Large intestine (tissue), 3 donors: ENCODE data around the gene RBM33. TPM values are rescaled to one million over a fixed set of nuclear protein-coding genes. Genes with fewer than 3 reads are reported as not detected.

ENCODE experiments used
- DNase-seq, 2 donors: peaks; one replicate each; pipeline versions ENCODE4 v3.0.0 to v3.0.0-alpha.2; 2013
- H3K27ac ChIP-seq: one replicate; pipeline ENCODE4 v1.5.1; 2013; ENCODE audit warnings: low read length
- H3K27me3 ChIP-seq: 2 replicates; pipeline ENCODE4 v1.6.1; 2013; ENCODE audit warnings: low read length; ENCODE audit not compliant: control insufficient read depth, insufficient read depth
- H3K36me3 ChIP-seq: 2 replicates; pipeline ENCODE4 v1.6.1; 2013; ENCODE audit warnings: low read length; ENCODE audit not compliant: control insufficient read depth, insufficient read depth
- H3K4me1 ChIP-seq: one replicate; pipeline ENCODE4 v1.6.1; 2013; ENCODE audit warnings: low read length; ENCODE audit not compliant: control insufficient read depth, insufficient read depth
- H3K4me3 ChIP-seq: one replicate; pipeline ENCODE4 v1.5.1; 2013; ENCODE audit warnings: low read length
- H3K9me3 ChIP-seq: one replicate; pipeline ENCODE4 v1.6.1; 2013; ENCODE audit warnings: mild to moderate bottlenecking, low read depth, low read length, moderate library complexity; ENCODE audit not compliant: control insufficient read depth
- WGBS: methylation state at CpG from one replicate; pipeline ENCODE4 v1.1.5; 2013; ENCODE audit warnings: low lambda C conversion rate; ENCODE audit not compliant: insufficient coverage; 5-methylcytosine and 5-hydroxymethylcytosine counted together
- polyA plus RNA-seq: library from polyadenylated mRNA; unstranded; fragments of 120-200 nt; gene quantifications from one replicate; pipeline ENCODE4 v1.2.1, GENCODE V29; 2013

RBM33 gene
- polyA plus RNA-seq, 1 donor: 42.8 TPM

DNA sequence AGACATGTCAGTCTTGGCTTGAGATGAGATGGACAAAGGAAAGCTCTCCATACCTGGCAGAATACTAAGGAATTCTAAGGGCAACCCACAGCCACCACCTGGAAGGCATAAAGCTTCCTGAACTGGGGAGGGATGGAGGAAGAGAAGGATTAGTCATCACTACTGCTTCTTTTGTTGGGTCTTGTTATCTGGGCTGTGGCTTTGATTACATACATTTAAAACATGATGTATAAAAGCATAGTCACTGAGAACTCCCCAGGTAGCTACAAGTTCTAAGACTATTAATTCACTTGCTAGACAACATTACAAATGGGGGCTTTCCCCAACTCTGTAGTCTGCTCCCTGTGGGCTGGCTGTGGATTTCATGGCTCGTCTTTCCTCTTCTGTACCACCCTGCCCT is 58.2 kb downstream of the RBM33 start:
- no peak overlapping the region for H3K27ac ChIP-seq
- WGBS: no CpG with 5 or more reads among the region's 1 CpG
- no peaks in the 10 kb centered on the region for H3K9me3 ChIP-seq
- DNase-seq: no peak
- H3K36me3 ChIP-seq: peaks cover 50% of the 10 kb centered on the region
- no peaks in the 10 kb centered on the region for H3K27me3 ChIP-seq
- H3K4me1 ChIP-seq: peaks cover 5% of the 10 kb centered on the region
- no peak overlapping the region for H3K4me3 ChIP-seq

DNA sequence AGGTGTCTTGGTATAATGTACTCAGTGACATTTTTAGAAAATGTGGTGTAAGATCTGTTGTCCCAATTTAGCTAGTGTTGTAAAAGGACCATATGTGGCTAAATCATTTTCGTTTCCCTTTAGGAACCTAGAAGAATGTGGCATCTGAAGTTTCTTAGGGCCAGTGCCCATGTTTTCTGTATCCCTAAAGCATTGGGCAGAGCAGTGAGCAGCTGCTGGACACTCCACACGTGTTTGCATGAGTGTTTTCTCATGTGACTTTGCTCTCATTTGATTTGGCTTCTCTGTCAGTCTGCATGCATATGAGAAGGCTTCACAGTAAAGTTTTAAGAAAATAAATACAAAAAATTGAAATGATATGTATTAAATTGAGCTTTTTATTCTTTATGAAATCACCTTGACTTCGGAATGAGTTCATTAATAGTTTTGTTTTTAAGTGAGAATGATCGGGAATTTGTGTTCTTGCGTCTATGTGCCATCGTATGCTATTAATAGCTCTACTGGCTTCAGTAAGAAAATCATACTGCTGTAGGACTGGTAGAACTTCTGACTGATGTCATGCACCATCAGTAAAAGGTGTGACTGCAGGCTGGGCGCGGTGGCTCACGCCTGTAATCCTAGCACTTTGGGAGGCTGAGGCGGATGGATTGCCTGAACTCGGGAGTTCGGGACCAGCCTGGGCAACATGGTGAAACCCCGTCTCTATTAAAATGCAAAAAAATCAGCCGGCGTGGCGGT is 61.3 kb downstream of the RBM33 start:
- DNase-seq: no peak
- peaks cover 75% of the 10 kb centered on the region for H3K36me3 ChIP-seq
- H3K27ac ChIP-seq: no peak overlapping the region
- peaks cover 5% of the 10 kb centered on the region for H3K4me1 ChIP-seq
- no peaks in the 10 kb centered on the region for H3K9me3 ChIP-seq
- H3K4me3 ChIP-seq: no peak overlapping the region
- no peaks in the 10 kb centered on the region for H3K27me3 ChIP-seq
- 100% methylated on average over 1 of the region's 16 CpGs for WGBS

DNA sequence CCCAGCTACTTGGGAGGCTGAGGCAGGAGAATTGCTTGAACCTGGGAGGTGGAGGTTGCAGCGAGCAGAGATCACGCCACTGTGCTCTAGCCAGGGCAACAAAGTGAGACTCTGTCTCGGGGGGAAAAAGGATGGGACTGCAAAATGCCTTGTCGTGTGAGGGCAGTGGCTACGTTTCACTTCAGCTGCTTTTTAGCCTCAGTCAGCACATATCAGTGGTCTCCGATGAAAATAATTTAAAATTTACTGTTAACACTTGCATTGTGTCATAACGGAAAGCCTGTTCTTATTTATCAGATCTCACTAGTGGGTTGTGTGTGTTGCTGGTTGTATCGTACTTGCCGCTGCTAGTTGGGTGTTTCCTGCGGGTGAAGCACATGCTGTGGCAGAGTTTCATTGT is 61.9 kb downstream of the RBM33 start:
- peaks cover under 1% of the 10 kb centered on the region for H3K4me1 ChIP-seq
- DNase-seq: no peak
- no peak overlapping the region for H3K4me3 ChIP-seq
- WGBS: 100% methylated on average over 1 of the region's 10 CpGs
- H3K27me3 ChIP-seq: no peaks in the 10 kb centered on the region
- H3K36me3 ChIP-seq: peaks cover 77% of the 10 kb centered on the region
- no peaks in the 10 kb centered on the region for H3K9me3 ChIP-seq
- no peak overlapping the region for H3K27ac ChIP-seq

DNA sequence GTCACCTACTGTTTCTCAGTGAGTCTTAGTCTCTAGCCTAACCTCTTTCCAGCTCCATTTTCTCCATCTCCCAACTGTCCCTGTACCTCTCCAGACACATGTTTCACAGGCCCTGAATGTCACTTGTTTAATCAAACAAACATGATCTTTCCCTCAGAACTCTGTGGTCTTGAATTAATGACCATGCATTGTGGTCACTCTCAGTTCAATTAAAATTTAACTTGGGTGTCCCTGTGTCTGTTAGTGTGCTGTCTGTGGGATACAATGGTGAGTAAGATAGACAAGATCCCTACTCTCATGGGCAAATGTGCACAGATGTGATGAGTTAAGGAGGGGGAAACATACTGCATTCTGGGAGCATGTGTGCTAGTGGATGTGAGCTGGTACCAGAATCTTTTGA is 65.0 kb downstream of the RBM33 start:
- Histone ChIP-seq H3K4me1 (peaks cover 4% of the 10 kb centered on the region), H3K27ac (no peak overlapping the region), H3K27me3 (no peaks in the 10 kb centered on the region), H3K4me3 (no peak overlapping the region), H3K36me3 (peaks cover 82% of the 10 kb centered on the region), H3K9me3 (no peaks in the 10 kb centered on the region)
- no peak for DNase-seq

DNA sequence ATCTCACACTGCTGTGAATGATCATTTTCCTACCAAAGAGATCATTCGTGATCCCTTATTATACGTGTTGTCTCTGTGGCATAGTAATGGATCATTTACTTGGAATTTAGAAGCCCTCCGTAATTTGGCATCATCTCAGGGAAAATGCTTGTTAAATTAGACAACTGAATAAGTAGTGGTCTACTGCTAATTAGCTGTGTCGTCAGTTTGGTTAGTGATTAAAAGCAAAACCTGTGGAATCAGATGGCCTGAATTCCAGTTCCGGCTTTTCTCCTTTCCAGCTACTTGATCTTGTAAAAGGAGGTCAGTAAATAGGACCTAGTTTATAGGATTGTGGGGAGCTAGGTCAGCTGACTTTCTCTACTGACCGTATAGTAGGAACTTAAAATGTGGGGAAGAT is 65.6 kb downstream of the RBM33 start:
- Histone ChIP-seq H3K27ac (no peak overlapping the region), H3K9me3 (no peaks in the 10 kb centered on the region), H3K4me1 (peaks cover 9% of the 10 kb centered on the region), H3K27me3 (no peaks in the 10 kb centered on the region), H3K4me3 (no peak overlapping the region), H3K36me3 (peaks cover 85% of the 10 kb centered on the region)
- no peak for DNase-seq
- no CpG with 5 or more reads among the region's 6 CpGs for WGBS

DNA sequence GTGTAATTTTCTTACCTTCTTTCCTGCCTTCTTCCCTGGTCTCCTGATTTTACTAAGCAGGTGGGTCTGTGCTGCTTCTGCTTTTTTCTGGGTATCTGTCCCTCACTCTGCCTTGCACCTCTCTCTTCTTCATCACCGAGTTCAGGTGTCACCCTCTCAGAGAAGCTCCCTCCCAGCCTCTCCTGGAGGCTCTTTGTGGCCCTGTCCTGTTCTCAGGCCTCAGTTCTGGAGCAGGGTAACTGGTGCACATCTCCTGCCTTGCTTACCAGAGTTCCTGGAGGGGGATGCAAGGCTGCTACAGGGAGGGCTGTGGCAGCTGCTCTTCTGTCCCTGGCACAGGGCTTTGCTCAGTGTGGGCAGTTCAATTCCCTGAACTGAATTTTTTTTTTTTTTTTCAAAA is 66.1 kb downstream of the RBM33 start:
- no CpG with 5 or more reads among the region's 1 CpG for WGBS
- Histone ChIP-seq H3K4me1 (peaks cover 9% of the 10 kb centered on the region), H3K36me3 (peaks cover 84% of the 10 kb centered on the region), H3K9me3 (no peaks in the 10 kb centered on the region), H3K4me3 (no peak overlapping the region), H3K27ac (no peak overlapping the region), H3K27me3 (no peaks in the 10 kb centered on the region)
- no peak for DNase-seq

DNA sequence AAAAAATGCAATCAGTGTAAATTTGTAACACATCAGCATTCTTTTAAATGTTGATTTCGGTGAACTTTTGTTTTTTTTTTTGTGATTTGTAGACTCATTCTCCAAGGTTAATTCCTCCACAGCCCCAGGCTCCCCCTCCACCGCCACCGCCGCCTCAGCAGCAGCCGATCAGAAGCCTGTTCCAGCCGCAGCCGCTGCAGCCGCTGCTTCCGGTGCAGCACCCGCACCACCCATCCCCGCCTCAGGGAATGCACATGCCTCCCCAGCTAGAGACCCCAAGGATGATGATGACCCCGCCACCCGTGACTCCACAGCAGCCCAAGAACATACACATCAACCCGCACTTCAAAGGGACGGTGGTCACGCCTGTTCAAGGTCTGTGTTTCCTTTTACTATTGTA is 66.6 kb downstream of the RBM33 start:
- peaks cover 9% of the 10 kb centered on the region for H3K4me1 ChIP-seq
- no peak overlapping the region for H3K4me3 ChIP-seq
- H3K27ac ChIP-seq: no peak overlapping the region
- no peak for DNase-seq
- no CpG with 5 or more reads among the region's 16 CpGs for WGBS
- H3K9me3 ChIP-seq: no peaks in the 10 kb centered on the region
- H3K36me3 ChIP-seq: peaks cover 81% of the 10 kb centered on the region
- H3K27me3 ChIP-seq: no peaks in the 10 kb centered on the region

DNA sequence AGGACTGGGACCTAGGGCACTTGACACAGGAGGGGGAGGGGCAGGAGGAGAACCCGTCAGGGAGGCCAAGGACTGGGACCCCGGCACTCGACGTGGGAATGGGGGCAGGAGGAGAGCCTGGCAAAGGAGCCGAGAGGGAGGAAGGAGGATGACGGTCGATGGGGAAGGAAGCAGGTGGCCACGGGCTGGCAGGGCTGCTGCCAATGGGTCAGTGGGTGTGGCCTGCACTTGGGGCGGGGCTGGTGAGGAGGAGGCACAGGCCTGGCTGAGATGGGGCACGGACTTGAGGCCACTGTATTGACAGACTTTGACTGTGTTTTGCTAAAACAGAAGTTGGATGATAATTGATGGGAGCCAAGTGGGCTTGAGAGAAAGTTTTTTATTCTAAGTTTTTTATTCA is 68.9 kb downstream of the RBM33 start:
- H3K27ac ChIP-seq: no peak overlapping the region
- H3K4me3 ChIP-seq: no peak overlapping the region
- H3K4me1 ChIP-seq: peaks cover 9% of the 10 kb centered on the region
- no CpG with 5 or more reads among the region's 10 CpGs for WGBS
- H3K27me3 ChIP-seq: no peaks in the 10 kb centered on the region
- H3K36me3 ChIP-seq: peaks cover 74% of the 10 kb centered on the region
- no peak for DNase-seq
- H3K9me3 ChIP-seq: no peaks in the 10 kb centered on the region

DNA sequence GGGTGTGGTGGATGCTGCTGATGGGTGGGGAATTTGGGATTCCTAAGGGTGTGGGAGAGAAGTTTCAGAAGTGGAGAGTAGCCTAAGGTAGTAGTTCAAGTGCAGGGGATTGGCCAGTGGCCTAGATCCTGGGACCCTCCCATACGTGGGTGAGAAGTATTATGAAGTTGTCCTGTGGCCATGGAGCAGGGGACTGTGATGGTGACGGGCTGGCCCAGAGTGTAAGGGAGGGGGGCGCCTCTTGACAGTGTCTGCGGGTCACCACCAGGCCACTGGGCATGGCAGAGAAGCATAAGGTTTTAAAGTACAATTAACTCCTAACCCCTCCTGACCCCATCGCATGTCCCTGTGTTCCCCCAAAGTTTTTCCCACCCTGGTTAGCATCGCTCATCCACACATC is 70.2 kb downstream of the RBM33 start:
- no peaks in the 10 kb centered on the region for H3K27me3 ChIP-seq
- peaks cover 9% of the 10 kb centered on the region for H3K4me1 ChIP-seq
- H3K36me3 ChIP-seq: peaks cover 66% of the 10 kb centered on the region
- no peak for DNase-seq
- H3K27ac ChIP-seq: no peak overlapping the region
- no peaks in the 10 kb centered on the region for H3K9me3 ChIP-seq
- H3K4me3 ChIP-seq: no peak overlapping the region
- WGBS: no CpG with 5 or more reads among the region's 6 CpGs

DNA sequence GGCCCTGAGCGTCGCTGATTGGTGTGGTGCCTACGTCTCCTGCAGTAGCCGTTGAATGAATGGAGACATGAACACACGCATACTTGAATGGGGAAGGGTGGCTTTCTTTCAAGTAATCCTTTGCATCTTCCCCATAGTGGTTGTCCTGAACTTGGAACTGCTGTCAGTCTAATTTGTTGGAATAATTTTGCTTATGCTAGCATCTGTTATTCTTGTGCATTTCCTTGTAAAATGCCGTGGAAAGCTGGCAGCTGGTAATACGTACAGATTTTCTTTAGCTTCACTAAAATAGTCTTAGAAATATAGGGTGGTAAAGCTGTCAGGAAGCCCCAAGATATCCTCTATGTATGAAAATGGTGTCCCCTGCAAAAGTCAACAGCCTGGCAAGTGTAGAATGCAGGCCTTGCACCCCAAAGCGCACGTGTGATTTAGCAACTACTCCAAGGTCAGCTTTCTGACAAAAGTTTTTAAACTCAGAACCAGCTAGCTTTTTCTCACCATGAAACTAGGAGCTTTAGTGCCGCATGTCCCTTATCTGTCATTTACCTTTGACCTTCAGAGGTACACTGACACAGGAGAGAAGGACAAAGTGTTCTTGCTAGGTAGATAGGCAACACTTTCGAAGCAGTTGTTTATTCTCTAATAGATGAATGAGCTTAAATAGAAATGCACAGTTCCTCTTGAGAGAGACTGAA is 70.8 kb downstream of the RBM33 start:
- no CpG with 5 or more reads among the region's 11 CpGs for WGBS
- peaks cover 64% of the 10 kb centered on the region for H3K36me3 ChIP-seq
- H3K9me3 ChIP-seq: no peaks in the 10 kb centered on the region
- no peak overlapping the region for H3K4me3 ChIP-seq
- no peaks in the 10 kb centered on the region for H3K27me3 ChIP-seq
- peaks cover 9% of the 10 kb centered on the region for H3K4me1 ChIP-seq
- DNase-seq: peak; percentile 19 to 55
- no peak overlapping the region for H3K27ac ChIP-seq
